GM12878 (cell line): Measurements from ENCODE around the gene ZNF837. TPM values are rescaled to one million over a fixed set of nuclear protein-coding genes. Genes with fewer than 3 reads are reported as not detected.

Experiments
- ATAC-seq: fragments of 200-7000 bp; cut with Tn5 transposase; 3 replicates; pipeline ENCODE4 v1.9.1; 2020; ENCODE audit warnings: mild to moderate bottlenecking, moderate library complexity
- BruUV-seq: library from RNA; stranded (reverse); fragments of 400-500 nt; replicated peaks from 2 replicates; lab custom pipeline; 2021; lab: Mats Ljungman, UMichigan
- CTCF ChIA-PET: fragments of 300-600 bp; sonication (Branson Sonifier 250); formaldehyde crosslinking; extraction: SDS; loops from one replicate; lab custom pipeline; 2021; ENCODE audit warnings: inconsistent platforms; lab: Yijun Ruan, JAX
- POLR2A ChIA-PET: fragments of 350-600 bp; formaldehyde crosslinking; extraction: SDS; loops from one replicate; lab custom pipeline; 2021; ENCODE audit warnings: inconsistent platforms; lab: Charles Lee
- RAD21 ChIA-PET: fragments of 300-600 bp; sonication (Branson Sonifier 250); formaldehyde crosslinking; loops from one replicate; lab custom pipeline; 2023; ENCODE audit warnings: antibody characterized with exemption; ENCODE audit not compliant: unreplicated experiment; lab: Charles Lee
- SMC1A ChIA-PET: fragments of 300-600 bp; sonication (Branson Sonifier 250); formaldehyde crosslinking; loops from one replicate; lab custom pipeline; 2023; ENCODE audit not compliant: unreplicated experiment, uncharacterized antibody; lab: Charles Lee
- DNase-seq: peaks from one replicate; pipeline ENCODE4 v3.0.0-alpha.2; 2011; ENCODE audit warnings: low read depth, low spot score
- FAIRE-seq: peaks from 3 replicates; lab custom pipeline; 2011; peaks lifted over from hg19 to GRCh38; lab: Jason Lieb, UNC
- H2AFZ ChIP-seq: 2 replicates; pipeline ENCODE4 v1.6.0; 2011; ENCODE audit warnings: low read depth, low read length, control low read depth; ENCODE audit not compliant: control insufficient read depth
- H3K27ac ChIP-seq: 2 replicates; pipeline ENCODE4 v1.5.1; 2011; ENCODE audit warnings: control low read depth; ENCODE audit not compliant: control insufficient read depth, insufficient read depth
- H3K27me3 ChIP-seq, 2 experiments: replicated peaks in 1 of 2; 2 replicates each; pipeline versions ENCODE4 v1.6.0 to v1.6.1; 2011; ENCODE audit warnings: low read length in 1 of 2; ENCODE audit not compliant: control insufficient read depth in 2 of 2, insufficient read depth in 2 of 2
- H3K36me3 ChIP-seq, 2 experiments: 2 replicates each; pipeline ENCODE4 v1.5.1; 2011; ENCODE audit warnings: low read length in 1 of 2; ENCODE audit not compliant: control insufficient read depth in 2 of 2, insufficient read depth in 2 of 2
- H3K4me1 ChIP-seq: 2 replicates; pipeline ENCODE4 v1.6.1; 2011; ENCODE audit warnings: mild to moderate bottlenecking, low read length, moderate library complexity, mixed read lengths; ENCODE audit not compliant: control insufficient read depth, insufficient read depth
- H3K4me2 ChIP-seq: 2 replicates; pipeline ENCODE4 v1.6.0; 2011; ENCODE audit warnings: control low read depth; ENCODE audit not compliant: control insufficient read depth, insufficient read depth
- H3K4me3 ChIP-seq: fragments of 200-600 bp; sonication (generic); 2 replicates; pipeline ENCODE4 v1.5.1; 2016
- H3K79me2 ChIP-seq: 2 replicates; pipeline ENCODE4 v1.6.0; 2011; ENCODE audit warnings: low read length; ENCODE audit not compliant: control insufficient read depth, insufficient read depth
- H3K9ac ChIP-seq: 2 replicates; pipeline ENCODE4 v1.8.0; 2011; ENCODE audit warnings: low read length, control low read depth, mixed read lengths; ENCODE audit not compliant: control insufficient read depth, insufficient read depth
- H3K9me3 ChIP-seq: replicated peaks from 3 replicates; pipeline ENCODE4 v1.5.1; 2011; ENCODE audit warnings: mild to moderate bottlenecking, low read length; ENCODE audit not compliant: control insufficient read depth, insufficient read depth
- H4K20me1 ChIP-seq: 2 replicates; pipeline ENCODE4 v1.6.0; 2011; ENCODE audit not compliant: control insufficient read depth, insufficient read depth
- ATF7 ChIP-seq: fragments of 450-650 bp; IDR thresholded peaks from 2 replicates; pipeline ENCODE4 v1.6.1; 2016; ENCODE audit warnings: low read depth, mild to moderate bottlenecking
- JUNB ChIP-seq: IDR thresholded peaks from 2 replicates; pipeline ENCODE4 v1.6.1; 2016; ENCODE audit warnings: antibody characterized with exemption, mild to moderate bottlenecking
- MTA3 ChIP-seq: IDR thresholded peaks from 2 replicates; pipeline ENCODE4 v1.6.1; 2012; ENCODE audit warnings: low read length, inconsistent platforms, borderline replicate concordance
- POLR2A ChIP-seq: IDR thresholded peaks from 2 replicates; pipeline ENCODE4 v1.6.1; 2011; ENCODE audit warnings: low read depth, mild to moderate bottlenecking, low read length
- POU2F2 ChIP-seq: IDR thresholded peaks from 3 replicates; pipeline ENCODE4 v1.6.1; 2011; ENCODE audit warnings: low read depth, mild to moderate bottlenecking, low read length, borderline replicate concordance
- SIN3A ChIP-seq: IDR thresholded peaks from 2 replicates; pipeline ENCODE4 v1.6.1; 2012; ENCODE audit warnings: low read depth, low read length, improper control_type of control experiment
- USF2 ChIP-seq: IDR thresholded peaks from 2 replicates; pipeline ENCODE4 v1.6.1; 2011; ENCODE audit warnings: low read depth, low read length, improper control_type of control experiment, borderline replicate concordance
- WGBS: methylation state at CpG from one replicate; pipeline ENCODE4 v1.1.6; 2016; ENCODE audit warnings: low lambda C conversion rate; ENCODE audit not compliant: insufficient replicate concordance, insufficient coverage; ENCODE audit errors: missing lambda C conversion rate; 5-methylcytosine and 5-hydroxymethylcytosine counted together
- in situ Hi-C: fragments of 300-500 bp; cut with MboI; formaldehyde crosslinking; loops from 9 replicates; pipeline ENCODE4 v1.14.3; 2018; ENCODE audit warnings: mixed read lengths
- intact Hi-C: fragments of 100-400 bp; cut with micrococcal nuclease; formaldehyde crosslinking; loops from one replicate; pipeline ENCODE4 v1.14.2; 2022; ENCODE audit not compliant: unreplicated experiment
- polyA plus RNA-seq, 11 experiments: library from polyadenylated mRNA; depleted of rRNA in 4 of 11; unstranded in 6 of 11; stranded (reverse) in 5 of 11; fragments of >200 nt; fragmentation: Nextera tagmentation in 4 of 11; fragmentation: Illumina TruSeq in 1 of 11; extraction: Ambion mirVana in 4 of 11; extraction: Trizol in 1 of 11; gene quantifications; 1 replicate in 1 of 11; 2 replicates in 10 of 11; pipeline versions ENCODE4 v1.2.1 to v1.2.3, GENCODE V29; 2011 to 2016; ENCODE audit warnings: inconsistent platforms in 2 of 11, missing spikeins in 2 of 11, low read depth in 1 of 11
- total RNA-seq, 4 experiments: library from RNA; depleted of rRNA in 3 of 4; stranded (reverse); fragments of >200 nt in 3 of 4; fragmentation: Illumina TruSeq in 1 of 4; extraction: Trizol in 1 of 4; gene quantifications; 2 replicates each; pipeline versions ENCODE4 v1.2.1 to v1.2.3, GENCODE V29; 2013 to 2021
- TF ChIP-seq, protein P1 (sequence below): fragments of 450-650 bp; IDR thresholded peaks from 2 replicates; pipeline ENCODE4 v1.6.1; 2016; ENCODE audit warnings: mild to moderate bottlenecking, moderate library complexity, borderline replicate concordance

Gene ZNF837
- total and polyA plus RNA-seq, 10 of the 15 experiments (the other 5 are each of a cell fraction or from before 2014, with no cell fraction given) = 0.07 to 2.9 (median 2.0) TPM; not detected in 2

GRCh38 chr19:58355908-58356765 lies 24.7 kb downstream of the ZNF837 start (continued):
- TF ChIP-seq USF2 = no peak
- TF ChIP-seq ATF7 = no peak
- peak; percentile 12 for TF ChIP-seq POLR2A

DNA sequence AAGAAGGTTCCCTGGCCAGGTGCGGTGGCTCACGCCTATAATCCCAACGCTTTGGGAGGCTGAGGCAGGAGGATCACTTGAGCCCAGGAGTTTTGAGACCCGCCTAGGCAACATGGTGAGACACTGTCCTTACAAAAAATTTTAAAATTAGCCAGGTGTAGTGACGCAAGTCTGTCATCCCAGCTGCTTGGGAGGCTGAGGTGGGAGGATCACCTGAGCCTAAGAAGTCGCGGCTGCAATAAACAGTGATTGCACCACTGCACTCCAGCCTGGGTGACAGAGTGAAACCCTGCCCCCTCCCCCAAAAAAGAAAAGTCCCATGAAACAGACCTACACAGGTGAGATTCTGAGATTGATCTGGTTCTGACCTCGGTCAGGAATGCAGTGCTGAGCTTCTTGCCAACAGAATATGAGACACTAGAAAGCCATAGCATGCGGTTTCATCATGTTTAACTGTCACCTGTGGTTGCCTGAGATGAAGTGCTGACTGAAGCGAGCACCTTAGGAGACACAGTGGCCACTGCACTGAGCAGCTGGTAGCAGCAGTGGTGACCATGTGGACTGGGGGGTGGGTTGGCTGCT lies 25.5 kb downstream of the ZNF837 start:
- no peaks in the 10 kb centered on the region; the same call in none of the 2 replicates for H3K4me1 ChIP-seq
- TF ChIP-seq MTA3 (no peak), POU2F2 (no peak), JUNB (no peak), SIN3A (no peak)
- TF ChIP-seq, protein P1, sequence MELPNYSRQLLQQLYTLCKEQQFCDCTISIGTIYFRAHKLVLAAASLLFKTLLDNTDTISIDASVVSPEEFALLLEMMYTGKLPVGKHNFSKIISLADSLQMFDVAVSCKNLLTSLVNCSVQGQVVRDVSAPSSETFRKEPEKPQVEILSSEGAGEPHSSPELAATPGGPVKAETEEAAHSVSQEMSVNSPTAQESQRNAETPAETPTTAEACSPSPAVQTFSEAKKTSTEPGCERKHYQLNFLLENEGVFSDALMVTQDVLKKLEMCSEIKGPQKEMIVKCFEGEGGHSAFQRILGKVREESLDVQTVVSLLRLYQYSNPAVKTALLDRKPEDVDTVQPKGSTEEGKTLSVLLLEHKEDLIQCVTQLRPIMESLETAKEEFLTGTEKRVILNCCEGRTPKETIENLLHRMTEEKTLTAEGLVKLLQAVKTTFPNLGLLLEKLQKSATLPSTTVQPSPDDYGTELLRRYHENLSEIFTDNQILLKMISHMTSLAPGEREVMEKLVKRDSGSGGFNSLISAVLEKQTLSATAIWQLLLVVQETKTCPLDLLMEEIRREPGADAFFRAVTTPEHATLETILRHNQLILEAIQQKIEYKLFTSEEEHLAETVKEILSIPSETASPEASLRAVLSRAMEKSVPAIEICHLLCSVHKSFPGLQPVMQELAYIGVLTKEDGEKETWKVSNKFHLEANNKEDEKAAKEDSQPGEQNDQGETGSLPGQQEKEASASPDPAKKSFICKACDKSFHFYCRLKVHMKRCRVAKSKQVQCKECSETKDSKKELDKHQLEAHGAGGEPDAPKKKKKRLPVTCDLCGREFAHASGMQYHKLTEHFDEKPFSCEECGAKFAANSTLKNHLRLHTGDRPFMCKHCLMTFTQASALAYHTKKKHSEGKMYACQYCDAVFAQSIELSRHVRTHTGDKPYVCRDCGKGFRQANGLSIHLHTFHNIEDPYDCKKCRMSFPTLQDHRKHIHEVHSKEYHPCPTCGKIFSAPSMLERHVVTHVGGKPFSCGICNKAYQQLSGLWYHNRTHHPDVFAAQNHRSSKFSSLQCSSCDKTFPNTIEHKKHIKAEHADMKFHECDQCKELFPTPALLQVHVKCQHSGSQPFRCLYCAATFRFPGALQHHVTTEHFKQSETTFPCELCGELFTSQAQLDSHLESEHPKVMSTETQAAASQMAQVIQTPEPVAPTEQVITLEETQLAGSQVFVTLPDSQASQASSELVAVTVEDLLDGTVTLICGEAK = no peak
- peaks cover 2% of the 10 kb centered on the region; the same call in 1 of the 3 replicates for H3K9me3 ChIP-seq
- H3K4me2 ChIP-seq = no peak overlapping the region
- ATAC-seq (no peak), DNase-seq (no peak), FAIRE-seq (no peak)
- in situ Hi-C loops = no loop called here
- WGBS = 78% methylated on average over 10 of the region's 10 CpGs
- no peaks in the 10 kb centered on the region for H3K27me3 ChIP-seq
- POLR2A ChIA-PET = no interaction called here
- no peak overlapping the region for H3K4me3 ChIP-seq
- no peaks in the 10 kb centered on the region for H3K79me2 ChIP-seq
- no TSS peak for BruUV-seq
- H2AFZ ChIP-seq = no peak overlapping the region
- no peaks in the 10 kb centered on the region for H4K20me1 ChIP-seq
- SMC1A ChIA-PET = no interaction called here
- intact Hi-C loops = no loop called here
- RAD21 ChIA-PET = interaction anchor here (0.9 kb wide), 1 partner anchor 134 kb away, joined by 3 read pairs; no protein-coding TSS in a partner anchor
- CTCF ChIA-PET = interaction anchor here (0.5 kb wide), 1 partner anchor 70 kb away, joined by 3 read pairs; no protein-coding TSS in a partner anchor
- no peak overlapping the region for H3K9ac ChIP-seq
- no peak overlapping the region for H3K27ac ChIP-seq
- no peaks in the 10 kb centered on the region for H3K36me3 ChIP-seq
